IMR-90 (cell line): ENCODE measurements around the gene RPAIN. TPM values are rescaled to one million over a fixed set of nuclear protein-coding genes. Genes with fewer than 3 reads are reported as not detected.

Experiments used
- ATAC-seq: fragments of 200-7000 bp; cut with Tn5 transposase; 2 replicates; pipeline ENCODE4 v1.9.1; 2020; ENCODE audit warnings: low read depth, mild to moderate bottlenecking, moderate library complexity
- BruUV-seq: library from RNA; stranded (reverse); fragments of 400-500 nt; replicated peaks from 2 replicates; lab custom pipeline; 2021; lab: Mats Ljungman, UMichigan
- CTCF ChIA-PET: fragments of 300-600 bp; formaldehyde crosslinking; extraction: SDS; loops from one replicate; lab custom pipeline; 2021; ENCODE audit warnings: antibody characterized with exemption; lab: Yijun Ruan, JAX
- POLR2A ChIA-PET: fragments of 300-600 bp; sonication (Branson Sonifier 250); formaldehyde crosslinking; loops from one replicate; lab custom pipeline; 2022; ENCODE audit warnings: antibody characterized with exemption; ENCODE audit not compliant: unreplicated experiment; lab: Charles Lee
- DNase-seq: peaks from one replicate; pipeline ENCODE4 v3.0.0; 2013
- H2AFZ ChIP-seq: replicated peaks from 2 replicates; pipeline ENCODE3; 2013; ENCODE audit warnings: low read length, mild to moderate bottlenecking; ENCODE audit not compliant: poor library complexity
- H2AK5ac ChIP-seq: 2 replicates; pipeline ENCODE4 v1.6.1; 2013; ENCODE audit warnings: low read depth, low read length, inconsistent platforms
- H2AK9ac ChIP-seq: replicated peaks from 2 replicates; pipeline ENCODE3; 2013; ENCODE audit warnings: mild to moderate bottlenecking, low read depth, low read length, moderate library complexity; ENCODE audit not compliant: poor library complexity
- H2BK120ac ChIP-seq: 2 replicates; pipeline ENCODE4 v1.6.1; 2013; ENCODE audit warnings: low read depth, low read length, inconsistent platforms
- H2BK15ac ChIP-seq: 3 replicates; pipeline ENCODE4 v1.6.1; 2013; ENCODE audit warnings: low read depth, low read length, inconsistent platforms
- H2BK20ac ChIP-seq: 2 replicates; pipeline ENCODE4 v1.6.1; 2013; ENCODE audit warnings: low read depth, mild to moderate bottlenecking, inconsistent platforms, low read length, moderate library complexity
- H2BK5ac ChIP-seq: 2 replicates; pipeline ENCODE4 v1.6.1; 2013; ENCODE audit warnings: mild to moderate bottlenecking, low read depth, low read length, inconsistent platforms; ENCODE audit not compliant: poor library complexity, severe bottlenecking
- H3K14ac ChIP-seq: replicated peaks from 2 replicates; pipeline ENCODE4 v1.6.1; 2013; ENCODE audit warnings: low read depth, low read length, inconsistent platforms
- H3K18ac ChIP-seq: 2 replicates; pipeline ENCODE4 v1.6.1; 2013; ENCODE audit warnings: low read depth, low read length, control low read depth
- H3K23ac ChIP-seq: 2 replicates; pipeline ENCODE4 v1.6.1; 2013; ENCODE audit warnings: low read depth, low read length, inconsistent platforms
- H3K27ac ChIP-seq: 2 replicates; pipeline ENCODE4 v1.5.1; 2013; ENCODE audit warnings: mild to moderate bottlenecking, control low read depth, low read length; ENCODE audit not compliant: insufficient read depth
- H3K27me3 ChIP-seq: 2 replicates; pipeline ENCODE4 v1.6.1; 2013; ENCODE audit warnings: low read length; ENCODE audit not compliant: control insufficient read depth, insufficient read depth
- H3K36me3 ChIP-seq: 2 replicates; pipeline ENCODE4 v1.6.1; 2013; ENCODE audit warnings: low read length, mixed read lengths; ENCODE audit not compliant: control insufficient read depth, insufficient read depth
- H3K4ac ChIP-seq: 2 replicates; pipeline ENCODE4 v1.6.1; 2013; ENCODE audit warnings: low read depth, low read length, inconsistent platforms
- H3K4me1 ChIP-seq: 2 replicates; pipeline ENCODE4 v1.6.1; 2013; ENCODE audit warnings: low read length, mixed read lengths; ENCODE audit not compliant: control insufficient read depth, insufficient read depth
- H3K4me2 ChIP-seq: 2 replicates; pipeline ENCODE4 v1.6.1; 2013; ENCODE audit warnings: low read depth, mild to moderate bottlenecking, control low read depth, low read length, moderate library complexity
- H3K4me3 ChIP-seq: 2 replicates; pipeline ENCODE4 v1.5.1; 2013; ENCODE audit warnings: low read depth, mild to moderate bottlenecking, control low read depth, low read length, moderate library complexity; ENCODE audit not compliant: insufficient read depth
- H3K56ac ChIP-seq: 2 replicates; pipeline ENCODE4 v1.6.1; 2013; ENCODE audit warnings: low read length, inconsistent platforms; ENCODE audit not compliant: insufficient read depth; ENCODE audit errors: extremely low read depth
- H3K79me1 ChIP-seq, 2 experiments: 2 replicates each; pipeline ENCODE4 v1.6.1; 2013; ENCODE audit warnings: low read length in 2 of 2, inconsistent platforms in 1 of 2, low read depth in 1 of 2
- H3K9ac ChIP-seq: 2 replicates; pipeline ENCODE4 v1.6.1; 2013; ENCODE audit warnings: low read depth, low read length, control low read depth
- H3K9me1 ChIP-seq: 2 replicates; pipeline ENCODE4 v1.6.1; 2013; ENCODE audit warnings: low read length, inconsistent platforms; ENCODE audit not compliant: insufficient read depth
- H3K9me3 ChIP-seq: 2 replicates; pipeline ENCODE4 v1.6.1; 2013; ENCODE audit warnings: low read length; ENCODE audit not compliant: control insufficient read depth, insufficient read depth
- H4K20me1 ChIP-seq: 2 replicates; pipeline ENCODE4 v1.6.1; 2013; ENCODE audit warnings: low read length, inconsistent platforms; ENCODE audit not compliant: insufficient read depth
- H4K5ac ChIP-seq: 2 replicates; pipeline ENCODE4 v1.6.1; 2013; ENCODE audit warnings: mild to moderate bottlenecking, low read depth, low read length, control low read depth
- H4K8ac ChIP-seq, 2 experiments: 2 replicates each; pipeline ENCODE4 v1.6.1; 2013; ENCODE audit warnings: low read depth in 2 of 2, low read length in 2 of 2, control low read depth in 1 of 2, inconsistent platforms in 1 of 2
- H4K91ac ChIP-seq: 2 replicates; pipeline ENCODE4 v1.6.1; 2013; ENCODE audit warnings: low read depth, low read length, inconsistent platforms; ENCODE audit not compliant: insufficient read depth
- BHLHE40 ChIP-seq: fragments of 150-350 bp; IDR thresholded peaks from 2 replicates; pipeline ENCODE4 v1.6.1; 2016; ENCODE audit warnings: mild to moderate bottlenecking, low read depth, low read length
- CEBPB ChIP-seq: IDR thresholded peaks from 2 replicates; pipeline ENCODE4 v1.6.1; 2012; ENCODE audit warnings: low read depth, low read length, improper control_type of control experiment
- CHD1 ChIP-seq: IDR thresholded peaks from 2 replicates; pipeline ENCODE4 v1.6.1; 2012; ENCODE audit warnings: low read depth, low read length, improper control_type of control experiment
- CTCF ChIP-seq: conservative IDR thresholded peaks from 2 replicates; pipeline ENCODE4 v1.5.1; 2012; ENCODE audit warnings: mild to moderate bottlenecking, low read depth, low read length, improper control_type of control experiment
- ELK1 ChIP-seq: fragments of 150-350 bp; IDR thresholded peaks from 2 replicates; pipeline ENCODE4 v1.6.1; 2016; ENCODE audit warnings: low read depth, mild to moderate bottlenecking, low read length, moderate library complexity, borderline replicate concordance
- FOS ChIP-seq: fragments of 150-350 bp; IDR thresholded peaks from 2 replicates; pipeline ENCODE4 v1.6.1; 2016; ENCODE audit warnings: low read depth, low read length
- MAFK ChIP-seq: IDR thresholded peaks from 2 replicates; pipeline ENCODE4 v1.6.1; 2012; ENCODE audit warnings: low read depth, low read length, improper control_type of control experiment
- MAZ ChIP-seq: IDR thresholded peaks from 2 replicates; pipeline ENCODE4 v1.6.1; 2012; ENCODE audit warnings: low read depth, mild to moderate bottlenecking, low read length, improper control_type of control experiment, moderate library complexity, borderline replicate concordance
- MXI1 ChIP-seq: IDR thresholded peaks from 2 replicates; pipeline ENCODE4 v1.6.1; 2012; ENCODE audit warnings: low read depth, mild to moderate bottlenecking, low read length, moderate library complexity, borderline replicate concordance
- NFE2L2 ChIP-seq: fragments of 150-350 bp; IDR thresholded peaks from 2 replicates; pipeline ENCODE4 v1.6.1; 2016; ENCODE audit warnings: low read depth, mild to moderate bottlenecking, low read length
- POLR2A ChIP-seq: IDR thresholded peaks from 2 replicates; pipeline ENCODE4 v1.6.1; 2012; ENCODE audit warnings: mild to moderate bottlenecking, low read depth, low read length
- RAD21 ChIP-seq: IDR thresholded peaks from 2 replicates; pipeline ENCODE4 v1.6.1; 2012; ENCODE audit warnings: low read length, improper control_type of control experiment
- RCOR1 ChIP-seq: IDR thresholded peaks from 2 replicates; pipeline ENCODE4 v1.6.1; 2012; ENCODE audit warnings: mild to moderate bottlenecking, low read length, improper control_type of control experiment; ENCODE audit not compliant: insufficient replicate concordance
- RFX5 ChIP-seq: IDR thresholded peaks from 2 replicates; pipeline ENCODE4 v1.8.0; 2012; ENCODE audit warnings: low read depth, mild to moderate bottlenecking, low read length, moderate library complexity
- SMC3 ChIP-seq: fragments of 150-350 bp; IDR thresholded peaks from 2 replicates; pipeline ENCODE4 v1.6.1; 2016; ENCODE audit warnings: low read depth, mild to moderate bottlenecking, antibody characterized with exemption, low read length, moderate library complexity
- USF2 ChIP-seq: fragments of 150-350 bp; IDR thresholded peaks from 2 replicates; pipeline ENCODE4 v1.6.1; 2017; ENCODE audit warnings: mild to moderate bottlenecking, antibody characterized with exemption, low read length, low read depth
- WGBS, 2 experiments: methylation state at CpG; one replicate each; pipeline versions ENCODE4 v1.1.5 to v1.1.7; 2013; ENCODE audit warnings: missing lambda C conversion rate in 2 of 2; ENCODE audit not compliant: insufficient read length in 1 of 2; ENCODE audit errors: extremely low coverage in 2 of 2; 5-methylcytosine and 5-hydroxymethylcytosine counted together
- dilution Hi-C: fragments of 300-500 bp; cut with HindIII; formaldehyde crosslinking; loops from one replicate; pipeline ENCODE4 v1.14.3; 2018; ENCODE audit warnings: low sequenced_read_pairs; ENCODE audit not compliant: unreplicated experiment
- in situ Hi-C: fragments of 300-500 bp; cut with MboI; formaldehyde crosslinking; loops from 3 replicates; pipeline ENCODE4 v1.14.3; 2019; ENCODE audit warnings: low sequenced_read_pairs, inconsistent platforms, mixed read lengths
- intact Hi-C: fragments of 100-400 bp; cut with micrococcal nuclease; formaldehyde crosslinking; loops from 2 replicates; pipeline ENCODE4 v1.10.0; 2022
- polyA plus RNA-seq, 3 experiments: library from polyadenylated mRNA; depleted of rRNA; stranded (reverse); fragments of >200 nt; gene quantifications; 2 replicates each; pipeline ENCODE4 v1.2.3, GENCODE V29; 2012; ENCODE audit warnings: low replicate concordance in 1 of 3
- total RNA-seq: library from RNA; depleted of rRNA; stranded (reverse); fragments of >200 nt; gene quantifications from 2 replicates; pipeline ENCODE4 v1.2.3, GENCODE V29; 2012

RPAIN gene
- total and polyA plus RNA-seq, 2 of the 4 experiments (the other 2 are of a cell fraction), result 28.7 to 34.9 TPM

- TF ChIP-seq MAZ, result no peak
- TF ChIP-seq MXI1, result no peak
- TF ChIP-seq FOS, result no peak
- no peak for TF ChIP-seq MAFK
- TF ChIP-seq BHLHE40, result no peak
- no peak for TF ChIP-seq CHD1
- TF ChIP-seq USF2, result no peak
- no peak for TF ChIP-seq RCOR1
- TF ChIP-seq NFE2L2, result no peak
- no peak for TF ChIP-seq RAD21
- no peak for TF ChIP-seq CEBPB
- no peak for TF ChIP-seq ELK1
- no peak for TF ChIP-seq CTCF
- no peak for TF ChIP-seq POLR2A
- no peak for TF ChIP-seq RFX5
- TF ChIP-seq SMC3, result no peak
- Histone ChIP-seq H2BK5ac (no peak overlapping the region), H2AK9ac (no peak overlapping the region), H3K18ac (no peak overlapping the region), H3K27ac (no peak overlapping the region), H3K9ac (no peak overlapping the region), H3K23ac (no peak overlapping the region), H3K9me3 (no peaks in the 10 kb centered on the region), H4K20me1 (no peaks in the 10 kb centered on the region), H2AFZ (no peak overlapping the region), H3K4me1 (no peaks in the 10 kb centered on the region), H2BK120ac (no peak overlapping the region), H3K4ac (no peak overlapping the region), H3K36me3 (peaks cover 31% of the 10 kb centered on the region), H4K5ac (no peak overlapping the region), H3K9me1 (no peaks in the 10 kb centered on the region), H3K14ac (no peak overlapping the region), H4K8ac (no peak overlapping the region), H3K27me3 (no peaks in the 10 kb centered on the region), H3K79me1 (peaks cover 8 to 20% of the 10 kb centered on the region in 2 experiments; a peak in 3 of 4 replicates), H3K56ac (no peak overlapping the region), H3K4me2 (no peak overlapping the region), H3K4me3 (no peak overlapping the region), H2AK5ac (no peak overlapping the region), H2BK15ac (no peak overlapping the region), H2BK20ac (no peak overlapping the region), H4K91ac (no peak overlapping the region)
- DNase-seq (no peak), ATAC-seq (no peak)
- in situ Hi-C loops (loop anchor here (5.0 kb wide), 1 partner anchor 196 kb away; no protein-coding TSS in a partner anchor), dilution Hi-C loops (no loop called here), intact Hi-C loops (no loop called here)
- no TSS peak for BruUV-seq
- POLR2A ChIA-PET, result no interaction called here
- 100% methylated on average over 2 of the region's 6 CpGs; no CpG with 5 or more reads in 1 of the 2 experiments for WGBS, 2 experiments
- CTCF ChIA-PET, result no interaction called here
These were observed 23.7 kb downstream of the RPAIN start for GRCh38 chr17:5443728-5444127.
